Epidermal melanocyte (primary cell): ENCODE data around the gene KLB.
"Not testable (repeated sequence)": the region's sequence is repeated elsewhere in the genome, so short reads cannot be mapped to it uniquely, and the experiment has no call there.

Experiments
- DNase-seq: peaks from one replicate; pipeline ENCODE4 v3.0.0; 2011; ENCODE audit warnings: low spot score; ENCODE audit not compliant: insufficient read length

KLB gene

GRCh38 chr4:39426728-39427127 is 20.0 kb downstream of the KLB start:
- DNase-seq: no peak

- DNase-seq: no peak
Observed at GRCh38 chr4:39427520-39428114, 20.9 kb downstream of the KLB start.

- DNase-seq: no peak
Observed at GRCh38 chr4:39429476-39430334, 23.0 kb downstream of the KLB start.

GRCh38 chr4:39433878-39434492 is 27.3 kb downstream of the KLB start:
- no peak for DNase-seq

- no peak for DNase-seq
Observed at GRCh38 chr4:39435659-39436563, 29.2 kb downstream of the KLB start.

GRCh38 chr4:39441593-39441992 is 34.9 kb downstream of the KLB start:
- no peak for DNase-seq

GRCh38 chr4:39442998-39443397 is 36.3 kb downstream of the KLB start:
- DNase-seq: no peak

- DNase-seq: no peak
Observed at GRCh38 chr4:39446483-39446841, 39.7 kb downstream of the KLB start.

- DNase-seq: no peak
Observed at GRCh38 chr4:39446842-39447573, 40.3 kb downstream of the KLB start.

- no peak for DNase-seq
Observed at GRCh38 chr4:39450618-39451017, 43.9 kb downstream of the KLB start.

- no peak for DNase-seq
Observed at GRCh38 chr4:39451423-39452023, 44.8 kb downstream of the KLB start.

GRCh38 chr4:39452153-39452859 is 45.6 kb downstream of the KLB start:
- no peak for DNase-seq

- DNase-seq: no peak
Observed at GRCh38 chr4:39452860-39453587, 46.3 kb downstream of the KLB start.

- DNase-seq: no peak
Observed at GRCh38 chr4:39453738-39454137, 47.0 kb downstream of the KLB start.

- no peak for DNase-seq
Observed at GRCh38 chr4:39455486-39455885, 48.8 kb downstream of the KLB start.

- DNase-seq: no peak
Observed at GRCh38 chr4:39456946-39457763, 50.4 kb downstream of the KLB start.

- not testable (repeated sequence) for DNase-seq
Observed at GRCh38 chr4:39458161-39458504, 51.4 kb downstream of the KLB start.

- peak; percentile 94 for DNase-seq
Observed at GRCh38 chr4:39458505-39459300, 52.0 kb downstream of the KLB start, which contains the start of the genes LIAS and RPL9. LIAS (plus strand) TSS chr4:39459056; CDS start chr4:39459118, 62 bp downstream. RPL9 (minus strand) TSS chr4:39458922; CDS start chr4:39458439, 483 bp downstream.
